Peyer's patch (tissue), 4 donors: ENCODE results near the gene FLNA. TPM values are rescaled to one million over a fixed set of nuclear protein-coding genes. Genes with fewer than 3 reads are reported as not detected.

ENCODE experiments used
- DNase-seq, 3 donors: peaks; one replicate each; pipeline ENCODE4 v3.0.0-alpha.2; 2017 to 2019
- H3K27ac ChIP-seq, 4 donors: fragments of 200-600 bp; sonication (generic); one replicate each; pipeline ENCODE4 v1.5.1; 2016 to 2019
- H3K27me3 ChIP-seq, 2 donors: fragments of 200-600 bp; sonication (generic); one replicate each; pipeline ENCODE4 v1.5.1; 2019
- H3K36me3 ChIP-seq, 3 donors: fragments of 200-600 bp; sonication (generic); one replicate each; pipeline ENCODE4 v1.5.1; 2016 to 2019
- H3K4me1 ChIP-seq, 4 donors: fragments of 200-600 bp; sonication (generic); one replicate each; pipeline ENCODE4 v1.5.1; 2016 to 2019
- H3K4me3 ChIP-seq, 4 donors: fragments of 200-600 bp; sonication (generic); 1 replicate in 3 of 4; 2 replicates in 1 of 4; pipeline ENCODE4 v1.5.1; 2016 to 2019; ENCODE audit warnings: mild to moderate bottlenecking in 1 of 4
- H3K9me3 ChIP-seq, 4 donors: fragments of 200-600 bp; sonication (generic); one replicate each; pipeline ENCODE4 v1.5.1; 2016 to 2019; ENCODE audit warnings: mild to moderate bottlenecking in 1 of 4
- POLR2A ChIP-seq, 2 donors: fragments of 450-650 bp; IDR thresholded peaks; one replicate each; pipeline ENCODE4 v1.5.1; 2017; ENCODE audit warnings: antibody characterized with exemption in 2 of 2, mild to moderate bottlenecking in 2 of 2, moderate library complexity in 2 of 2
- total RNA-seq, 4 donors: library from RNA; depleted of rRNA; stranded (reverse); fragments of >200 nt; gene quantifications; one replicate each; pipeline ENCODE4 v1.1.0, GENCODE V29; 2016
- TF ChIP-seq, protein P1 (sequence below), 6 experiments: fragments of 450-650 bp in 4 of 6; fragments of 200-600 bp in 2 of 6; sonication (generic) in 1 of 6; IDR thresholded peaks; one replicate each; pipeline ENCODE4 v1.5.1; 2017 to 2019; ENCODE audit warnings: antibody characterized with exemption in 6 of 6, mild to moderate bottlenecking in 3 of 6, moderate library complexity in 1 of 6

FLNA gene
- total RNA-seq, 4 donors from 2014 or later: 143 to 663 (median 328) TPM

DNA sequence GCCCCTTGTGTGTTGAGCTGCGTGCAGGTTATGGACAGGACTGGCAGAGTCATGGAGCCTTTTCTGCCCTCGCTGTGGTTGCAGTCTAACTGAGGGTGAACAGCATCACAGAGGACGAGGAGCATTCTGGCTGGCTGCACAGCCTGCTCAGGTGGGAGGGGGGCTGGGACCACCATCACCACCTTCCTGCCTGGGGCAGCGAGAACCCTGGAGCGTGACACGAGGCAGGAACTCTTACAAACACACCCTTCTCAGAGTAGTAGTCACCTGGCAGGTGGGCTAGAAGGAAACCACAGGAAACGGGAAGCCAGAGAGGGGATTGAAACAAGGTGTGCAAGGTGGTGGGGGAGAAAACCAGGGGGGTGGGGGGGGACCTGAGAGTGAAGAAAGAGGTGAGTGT, 53.3 kb downstream of the FLNA start:
- Histone ChIP-seq H3K27me3 (no peaks in the 10 kb centered on the region), H3K27ac (no peak overlapping the region), H3K36me3 (no peaks in the 10 kb centered on the region), H3K9me3 (no peaks in the 10 kb centered on the region), H3K4me1 (no peaks in the 10 kb centered on the region), H3K4me3 (no peak overlapping the region)
- no peak for TF ChIP-seq POLR2A (IDR thresholded peaks at IDR 0.05)
- TF ChIP-seq, protein P1, sequence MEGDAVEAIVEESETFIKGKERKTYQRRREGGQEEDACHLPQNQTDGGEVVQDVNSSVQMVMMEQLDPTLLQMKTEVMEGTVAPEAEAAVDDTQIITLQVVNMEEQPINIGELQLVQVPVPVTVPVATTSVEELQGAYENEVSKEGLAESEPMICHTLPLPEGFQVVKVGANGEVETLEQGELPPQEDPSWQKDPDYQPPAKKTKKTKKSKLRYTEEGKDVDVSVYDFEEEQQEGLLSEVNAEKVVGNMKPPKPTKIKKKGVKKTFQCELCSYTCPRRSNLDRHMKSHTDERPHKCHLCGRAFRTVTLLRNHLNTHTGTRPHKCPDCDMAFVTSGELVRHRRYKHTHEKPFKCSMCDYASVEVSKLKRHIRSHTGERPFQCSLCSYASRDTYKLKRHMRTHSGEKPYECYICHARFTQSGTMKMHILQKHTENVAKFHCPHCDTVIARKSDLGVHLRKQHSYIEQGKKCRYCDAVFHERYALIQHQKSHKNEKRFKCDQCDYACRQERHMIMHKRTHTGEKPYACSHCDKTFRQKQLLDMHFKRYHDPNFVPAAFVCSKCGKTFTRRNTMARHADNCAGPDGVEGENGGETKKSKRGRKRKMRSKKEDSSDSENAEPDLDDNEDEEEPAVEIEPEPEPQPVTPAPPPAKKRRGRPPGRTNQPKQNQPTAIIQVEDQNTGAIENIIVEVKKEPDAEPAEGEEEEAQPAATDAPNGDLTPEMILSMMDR (IDR thresholded peaks at IDR 0.05): no peak
- DNase-seq: no peak

DNA sequence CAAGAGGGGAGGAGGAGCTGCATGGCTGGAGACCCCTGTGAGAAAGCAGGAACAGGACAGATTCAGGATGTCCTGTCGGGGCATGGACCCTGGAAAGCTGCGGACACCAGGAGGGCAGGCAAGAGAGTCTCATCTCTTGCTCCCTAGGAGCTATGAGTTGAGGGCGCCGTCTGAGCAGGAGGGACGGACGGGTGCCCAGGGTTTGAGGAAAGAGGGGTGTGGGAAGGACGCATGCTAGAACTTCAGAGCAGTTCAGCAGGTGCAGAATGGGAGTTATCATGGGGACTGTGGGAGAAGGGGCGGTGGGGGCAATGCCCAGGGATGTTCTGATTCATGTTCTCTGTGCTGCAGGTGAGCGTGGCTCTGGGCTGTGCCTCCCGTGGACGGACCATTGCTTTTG, 54.0 kb downstream of the FLNA start:
- Histone ChIP-seq H3K4me3 (no peak overlapping the region), H3K9me3 (no peaks in the 10 kb centered on the region), H3K27me3 (no peaks in the 10 kb centered on the region), H3K27ac (no peak overlapping the region), H3K36me3 (no peaks in the 10 kb centered on the region), H3K4me1 (no peaks in the 10 kb centered on the region)
- DNase-seq: no peak
- TF ChIP-seq, protein P1 (IDR thresholded peaks at IDR 0.05): no peak
- TF ChIP-seq POLR2A (IDR thresholded peaks at IDR 0.05): no peak

DNA sequence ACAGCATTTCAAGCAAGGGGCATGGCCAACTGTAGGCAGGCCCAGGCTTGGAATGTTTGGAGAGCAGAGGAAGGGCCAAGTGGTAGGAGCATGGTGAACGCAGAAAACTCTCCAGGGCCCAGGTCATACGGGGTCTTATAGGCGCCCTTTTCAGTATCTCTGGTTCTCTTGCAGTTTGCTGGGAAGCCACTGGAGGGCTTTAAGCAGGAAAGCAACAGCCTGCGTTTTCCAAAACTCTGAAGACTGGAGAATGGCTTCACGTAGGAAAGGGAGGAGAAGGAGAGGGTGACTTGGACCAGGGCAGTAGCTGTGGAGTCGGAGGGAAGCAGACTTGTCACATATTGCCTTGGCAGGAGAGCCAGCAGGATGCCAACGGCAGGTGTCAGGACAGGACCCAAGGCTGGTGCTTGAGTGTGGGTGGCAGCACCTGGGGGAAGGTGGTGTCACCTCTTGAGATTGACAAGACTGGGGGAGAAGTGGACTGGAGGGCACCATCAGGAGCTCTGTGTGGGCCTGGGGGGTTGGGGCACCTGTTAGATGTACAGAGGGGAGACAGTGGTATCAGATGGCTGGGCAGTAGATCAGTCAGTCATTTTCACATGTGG, 56.9 kb downstream of the FLNA start:
- DNase-seq: no peak
- Histone ChIP-seq H3K9me3 (no peaks in the 10 kb centered on the region), H3K27ac (no peak overlapping the region), H3K4me3 (no peak overlapping the region), H3K36me3 (no peaks in the 10 kb centered on the region), H3K27me3 (no peaks in the 10 kb centered on the region), H3K4me1 (no peaks in the 10 kb centered on the region)
- no peak for TF ChIP-seq POLR2A (IDR thresholded peaks at IDR 0.05)
- TF ChIP-seq, protein P1 (IDR thresholded peaks at IDR 0.05): peak in 4 of 6 experiments; percentile 19 to 35 (median 26)

DNA sequence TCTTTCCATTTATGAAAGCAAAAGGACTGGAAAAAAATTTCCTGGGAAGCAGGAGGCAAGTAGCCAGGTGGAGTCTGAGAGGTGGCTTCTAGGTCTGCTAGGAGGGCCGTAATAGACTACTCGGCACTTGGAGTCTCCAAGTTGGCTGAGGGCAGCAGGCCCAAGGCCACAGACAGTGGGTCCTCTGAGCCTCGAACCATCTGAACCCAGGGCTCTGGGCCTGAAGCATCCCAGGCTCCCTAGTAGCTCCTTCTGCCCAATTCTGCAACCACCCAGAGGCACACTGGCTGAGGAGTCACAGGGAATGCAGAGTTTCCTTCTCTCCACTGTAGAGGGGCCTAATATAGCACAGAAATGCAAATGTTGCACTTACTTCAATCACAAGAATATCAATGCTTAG, 59.0 kb downstream of the FLNA start:
- no peak for DNase-seq
- no peak overlapping the region for H3K27ac ChIP-seq
- no peaks in the 10 kb centered on the region for H3K27me3 ChIP-seq
- no peak overlapping the region for H3K4me3 ChIP-seq
- H3K36me3 ChIP-seq: no peaks in the 10 kb centered on the region
- no peaks in the 10 kb centered on the region for H3K9me3 ChIP-seq
- TF ChIP-seq, protein P1 (IDR thresholded peaks at IDR 0.05): no peak
- no peak for TF ChIP-seq POLR2A (IDR thresholded peaks at IDR 0.05)
- no peaks in the 10 kb centered on the region for H3K4me1 ChIP-seq

DNA sequence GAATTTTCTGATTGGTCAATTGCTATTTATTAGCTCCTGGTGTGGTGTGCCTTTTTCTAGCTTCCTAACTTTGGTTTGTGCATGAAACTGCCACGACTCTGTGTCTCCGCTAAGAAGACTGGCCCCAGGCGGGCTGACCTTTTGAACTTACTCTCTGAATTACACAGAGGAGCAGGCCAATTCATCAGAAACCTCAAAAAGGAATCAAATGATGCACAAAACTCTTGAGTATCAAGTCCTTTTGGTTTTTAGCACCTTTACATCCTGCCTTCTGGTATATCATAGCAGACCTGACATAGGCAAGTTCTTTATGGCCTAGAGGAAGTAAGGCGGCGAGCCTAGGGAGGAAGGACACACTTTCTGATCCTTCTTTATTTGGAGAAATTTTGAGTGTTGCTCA, 61.3 kb downstream of the FLNA start:
- H3K36me3 ChIP-seq: no peaks in the 10 kb centered on the region
- no peak for DNase-seq
- H3K27ac ChIP-seq: no peak overlapping the region
- H3K9me3 ChIP-seq: no peaks in the 10 kb centered on the region
- TF ChIP-seq POLR2A (IDR thresholded peaks at IDR 0.05): no peak
- TF ChIP-seq, protein P1 (IDR thresholded peaks at IDR 0.05): no peak
- H3K27me3 ChIP-seq: no peaks in the 10 kb centered on the region
- H3K4me1 ChIP-seq: no peaks in the 10 kb centered on the region
- no peak overlapping the region for H3K4me3 ChIP-seq

DNA sequence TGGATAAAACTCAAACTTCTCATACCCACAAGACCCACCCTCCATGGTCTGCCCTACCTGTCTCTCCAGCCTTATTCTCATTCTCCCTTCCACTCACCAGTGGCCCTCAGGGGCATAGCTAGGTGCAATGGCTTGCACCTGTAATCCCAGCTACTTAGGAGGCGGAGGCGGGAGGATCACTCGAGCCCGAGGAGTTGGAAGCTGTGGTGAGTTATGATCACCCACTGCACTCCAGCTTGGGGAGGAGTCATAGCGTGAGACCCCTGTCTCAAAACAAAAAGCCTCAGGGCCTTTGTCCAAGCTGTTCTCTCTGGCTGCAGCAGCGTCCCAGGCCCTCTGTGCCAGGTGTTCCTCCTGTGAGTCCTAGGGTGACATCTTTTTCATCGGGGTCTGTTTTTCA, 62.3 kb downstream of the FLNA start:
- no peak for TF ChIP-seq POLR2A (IDR thresholded peaks at IDR 0.05)
- TF ChIP-seq, protein P1 (IDR thresholded peaks at IDR 0.05): no peak
- no peak for DNase-seq
- Histone ChIP-seq H3K36me3 (no peaks in the 10 kb centered on the region), H3K27ac (no peak overlapping the region), H3K4me1 (no peaks in the 10 kb centered on the region), H3K27me3 (no peaks in the 10 kb centered on the region), H3K4me3 (no peak overlapping the region), H3K9me3 (no peaks in the 10 kb centered on the region)
